Muscle of back (tissue), 11 donors: ENCODE results near the gene C14orf132. TPM values are rescaled to one million over a fixed set of nuclear protein-coding genes. Genes with fewer than 3 reads are reported as not detected.
"Not testable (repeated sequence)": the region's sequence is repeated elsewhere in the genome, so short reads cannot be mapped to it uniquely, and the experiment has no call there.

ENCODE experiments used
- DNase-seq, 3 donors: peaks; one replicate each; pipeline versions ENCODE4 v3.0.0 to v3.0.0-alpha.2; 2013
- polyA plus RNA-seq, 10 donors: library from polyadenylated mRNA; unstranded; fragments of 120-200 nt; gene quantifications; one replicate each; pipeline ENCODE4 v1.2.1, GENCODE V29; 2013; ENCODE audit not compliant: insufficient read length in 10 of 10

C14orf132 gene
- polyA plus RNA-seq, 10 donors: 11.9 to 35.5 (median 17.2) TPM

GRCh38 chr14:96058576-96059200, 19.5 kb downstream of the C14orf132 start:
- no peak for DNase-seq

- DNase-seq: no peak
Measured at GRCh38 chr14:96059519-96060135, 20.5 kb downstream of the C14orf132 start.

GRCh38 chr14:96060186-96060933, 21.2 kb downstream of the C14orf132 start:
- DNase-seq: peak in 2 of 3 donors; percentile 23 to 27

DNA sequence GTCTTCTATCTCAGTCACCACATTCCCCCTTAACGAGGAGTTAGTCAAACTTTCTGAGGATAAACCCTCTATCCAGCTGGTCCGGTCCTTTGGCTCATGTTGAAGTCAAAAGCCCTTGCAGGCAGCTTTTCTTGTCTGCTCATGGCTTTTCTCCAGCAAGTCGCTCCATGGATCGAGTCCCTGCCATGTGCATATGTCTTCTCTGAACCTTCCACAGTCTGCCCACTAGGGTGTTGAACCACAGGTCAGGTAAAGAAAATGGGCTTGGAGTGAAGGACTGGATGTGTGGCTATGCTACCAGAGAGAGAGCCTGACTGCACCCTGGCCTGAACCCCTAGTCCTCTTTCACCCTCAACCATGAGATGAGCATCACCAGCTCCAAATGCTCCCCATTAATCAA, 22.8 kb downstream of the C14orf132 start:
- DNase-seq: no peak

DNA sequence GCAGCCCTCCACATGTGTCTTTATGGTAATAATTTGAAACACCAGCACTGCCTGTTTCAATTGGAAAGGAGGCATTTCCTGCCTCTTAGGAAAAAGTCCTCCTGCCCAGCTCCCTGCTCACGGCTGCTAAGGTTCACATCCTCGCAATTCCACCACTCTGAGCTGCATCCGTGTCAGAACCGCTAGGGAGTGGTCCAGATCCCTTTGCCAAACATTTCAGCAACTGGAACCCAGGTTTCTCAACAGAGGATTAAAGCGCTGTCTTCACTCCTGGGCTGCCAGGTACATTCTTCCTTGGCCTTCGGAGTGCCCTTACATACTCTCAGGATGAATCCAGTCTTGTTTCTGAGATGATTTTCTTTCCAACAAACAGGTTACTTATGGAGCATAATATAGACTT, 23.3 kb downstream of the C14orf132 start:
- DNase-seq: no peak

DNA sequence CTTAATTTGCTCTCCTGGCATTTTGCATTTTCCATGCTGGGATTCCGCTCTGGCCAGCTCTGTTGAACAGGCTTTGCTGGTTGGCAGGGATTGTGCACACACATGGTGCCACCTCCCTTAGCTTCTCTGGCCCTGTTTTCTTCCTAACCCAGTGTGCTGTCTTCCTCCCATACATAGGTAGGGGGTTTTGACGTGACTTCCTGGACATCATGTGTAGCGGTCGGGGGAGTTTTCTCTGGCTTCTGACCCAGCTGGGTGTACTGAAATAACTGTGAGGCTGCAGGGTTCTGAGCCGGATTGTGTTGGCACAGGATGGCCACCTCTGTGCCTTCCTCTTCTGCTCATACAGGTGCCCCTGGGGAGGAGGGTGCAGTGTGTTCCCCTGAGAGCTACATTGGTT, 25.7 kb downstream of the C14orf132 start:
- DNase-seq: no peak

GRCh38 chr14:96065661-96066459, 26.7 kb downstream of the C14orf132 start:
- no peak for DNase-seq

GRCh38 chr14:96066976-96067375, 27.8 kb downstream of the C14orf132 start:
- DNase-seq: no peak

GRCh38 chr14:96067985-96068930, 29.1 kb downstream of the C14orf132 start:
- no peak for DNase-seq

GRCh38 chr14:96069421-96069820, 30.3 kb downstream of the C14orf132 start:
- DNase-seq: no peak

DNA sequence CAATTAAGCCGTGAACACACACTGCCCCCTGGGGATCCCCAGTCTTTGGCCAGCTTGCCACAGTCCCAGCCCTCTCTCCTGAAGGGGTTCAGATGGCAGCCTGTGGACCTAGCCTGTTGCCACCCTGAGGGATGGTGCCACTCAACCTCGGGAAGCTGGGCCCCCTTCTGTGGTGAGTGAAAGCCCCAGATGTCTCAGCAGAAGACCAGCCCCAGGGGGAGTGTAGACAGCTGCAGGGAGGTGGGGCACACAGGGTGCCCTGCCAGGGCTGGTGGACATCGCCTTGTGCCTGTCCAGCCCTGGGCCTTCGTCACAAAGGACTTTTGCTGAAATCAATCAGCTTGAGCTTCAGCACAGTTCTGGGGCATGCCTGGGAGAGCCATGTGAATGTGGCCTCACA, 32.4 kb downstream of the C14orf132 start:
- no peak for DNase-seq

DNA sequence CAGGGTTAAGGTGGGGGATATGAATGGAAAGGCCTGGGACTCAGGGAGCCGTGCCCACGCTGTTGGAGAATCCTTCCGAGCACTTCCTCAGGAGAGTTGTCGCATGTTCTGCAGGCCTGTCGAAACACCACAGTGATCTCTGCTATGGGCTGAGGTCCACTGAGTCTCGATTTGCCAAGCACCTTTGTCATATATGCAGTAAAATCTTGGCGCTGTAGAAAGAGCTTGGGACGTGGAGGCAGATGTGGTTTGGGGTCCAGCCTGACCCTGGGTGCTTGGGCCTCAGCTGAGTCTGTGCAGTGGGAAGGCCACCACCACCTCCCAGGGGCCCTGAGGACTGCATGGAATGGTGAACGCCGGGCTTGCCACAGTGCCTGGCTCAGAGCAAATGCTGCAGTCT, 32.9 kb downstream of the C14orf132 start:
- no peak for DNase-seq

DNA sequence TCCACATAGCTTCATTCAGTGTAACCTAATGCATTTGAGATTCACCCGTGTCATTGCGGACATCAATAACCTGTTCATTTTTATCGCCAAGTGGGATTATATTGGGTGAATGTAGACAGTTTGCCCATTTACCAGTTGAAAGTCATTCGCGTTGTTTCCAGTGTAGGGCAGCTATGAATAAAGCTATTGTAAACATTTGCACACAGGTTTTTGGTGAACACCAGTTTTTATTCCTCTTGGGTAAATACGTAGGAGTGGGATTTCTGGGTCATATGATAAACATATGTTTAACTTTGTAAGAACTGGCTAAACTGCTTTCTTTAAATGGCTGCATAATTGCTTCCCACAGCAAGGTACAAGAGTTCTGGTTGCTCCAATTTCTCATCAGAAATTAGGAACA, 33.6 kb downstream of the C14orf132 start:
- no peak for DNase-seq

DNA sequence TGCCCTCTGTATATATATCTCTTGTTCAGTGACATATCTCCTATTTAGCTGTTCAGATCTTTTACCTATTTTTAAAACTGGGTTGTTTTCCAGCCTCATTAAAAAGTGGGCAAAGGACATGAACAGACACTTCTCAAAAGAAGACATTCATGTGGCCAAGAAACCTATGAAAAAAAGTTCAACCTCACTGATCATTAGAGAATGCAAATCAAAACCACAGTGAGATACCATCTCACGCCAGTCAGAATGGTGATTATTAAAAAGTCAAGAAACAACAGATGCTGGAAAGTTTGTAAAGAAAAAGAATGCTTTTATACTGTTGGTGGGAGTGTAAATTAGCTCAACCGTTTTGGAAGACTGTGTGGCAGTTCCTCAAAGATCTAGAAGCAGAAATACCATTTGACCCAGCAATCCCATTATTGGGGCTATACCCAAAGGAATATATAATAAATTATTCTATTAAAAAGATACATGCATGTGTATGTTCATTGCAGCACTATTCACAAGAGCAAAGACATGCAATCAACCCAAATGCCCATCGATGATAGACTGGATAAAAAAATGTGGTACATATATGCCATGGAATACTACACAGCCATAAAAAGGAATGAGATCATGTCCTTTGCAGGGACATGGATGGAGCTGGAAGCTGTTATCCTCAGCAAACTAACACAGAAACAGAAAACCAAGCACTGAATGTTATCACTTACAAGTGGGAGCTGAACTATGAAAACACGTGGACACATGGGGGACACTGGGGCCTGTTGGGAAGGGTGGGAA, 34.3 kb downstream of the C14orf132 start:
- not testable (repeated sequence) for DNase-seq

DNA sequence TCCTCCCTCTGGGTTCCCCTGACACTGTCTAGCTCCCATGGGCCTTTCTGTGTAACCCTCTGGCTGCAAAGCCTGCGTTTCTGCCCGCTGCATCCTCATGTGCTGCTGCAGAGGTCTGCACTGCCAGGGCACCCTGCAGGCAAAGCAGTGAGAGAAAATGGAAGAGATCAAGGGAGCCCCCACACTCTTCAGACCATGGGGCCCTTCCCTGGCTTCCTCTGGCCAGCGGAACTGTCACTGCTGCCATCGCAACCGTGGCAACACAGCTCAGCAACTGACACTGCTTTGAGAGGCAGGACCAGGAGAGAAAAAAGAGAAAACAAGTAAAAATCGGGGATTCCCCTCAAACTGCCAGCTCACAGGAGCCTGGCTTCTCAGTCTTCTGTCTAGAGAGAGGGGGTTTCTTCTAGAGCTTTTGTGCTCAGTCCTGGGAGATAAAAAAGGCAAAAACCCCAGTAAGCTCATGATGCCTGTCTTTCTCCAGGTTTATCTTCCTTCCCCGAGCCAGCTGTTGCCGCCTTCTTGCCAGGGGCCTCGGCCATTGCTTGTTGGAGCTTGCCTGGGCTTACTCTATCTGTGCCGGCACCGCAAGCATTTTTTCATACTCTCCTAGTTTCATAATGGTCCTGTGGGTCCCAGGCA, 38.9 kb downstream of the C14orf132 start:
- DNase-seq: no peak

- DNase-seq: no peak
Measured at GRCh38 chr14:96078625-96079016, 39.5 kb downstream of the C14orf132 start.

DNA sequence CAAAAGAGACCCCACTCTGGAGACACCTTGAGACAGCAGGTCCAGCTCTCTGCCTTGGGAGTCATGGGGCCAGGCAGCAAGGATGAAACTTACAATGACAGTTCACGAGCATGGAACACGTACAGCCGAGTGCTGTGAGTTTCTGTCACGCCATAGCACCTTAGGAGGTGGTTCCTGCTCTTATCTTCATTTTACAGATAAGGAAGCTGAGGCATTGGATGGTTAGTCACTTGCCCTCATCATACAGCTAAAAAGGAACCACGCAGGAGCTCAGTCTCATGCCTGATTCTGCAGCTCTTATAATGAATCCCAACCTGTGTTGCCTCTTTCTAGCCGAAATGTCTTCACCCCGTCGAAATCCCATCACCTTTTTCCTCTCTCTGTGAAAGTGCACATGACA, 39.9 kb downstream of the C14orf132 start:
- no peak for DNase-seq

GRCh38 chr14:96080571-96080970, 41.4 kb downstream of the C14orf132 start:
- no peak for DNase-seq

GRCh38 chr14:96081224-96081623, 42.1 kb downstream of the C14orf132 start:
- DNase-seq: no peak
